Mesendoderm (in vitro differentiated cells): ENCODE data around the gene CCSER1.
"Not testable (repeated sequence)": the region's sequence is repeated elsewhere in the genome, so short reads cannot be mapped to it uniquely, and the experiment has no call there.

ENCODE experiments used
- DNase-seq: peaks from one replicate; pipeline ENCODE4 v3.0.0; 2013
- H2AK5ac ChIP-seq: 2 replicates; pipeline ENCODE4 v1.6.1; 2013; ENCODE audit warnings: low read length, inconsistent platforms
- H2BK120ac ChIP-seq: 2 replicates; pipeline ENCODE4 v1.6.1; 2013; ENCODE audit warnings: low read depth, mild to moderate bottlenecking, low read length, moderate library complexity, mixed read lengths
- H2BK15ac ChIP-seq: replicated peaks from 2 replicates; pipeline ENCODE4 v1.6.1; 2013; ENCODE audit warnings: low read depth, mild to moderate bottlenecking, moderate library complexity
- H2BK5ac ChIP-seq: 2 replicates; pipeline ENCODE4 v1.6.1; 2013; ENCODE audit warnings: low read length, inconsistent platforms
- H3K18ac ChIP-seq: 2 replicates; pipeline ENCODE4 v1.6.1; 2013; ENCODE audit warnings: mild to moderate bottlenecking, low read length, mixed read lengths
- H3K23ac ChIP-seq: one replicate; pipeline ENCODE4 v1.6.1; 2013; ENCODE audit warnings: low read length
- H3K27ac ChIP-seq: 2 replicates; pipeline ENCODE4 v1.5.1; 2013; ENCODE audit warnings: low read depth, mild to moderate bottlenecking, inconsistent platforms, low read length, moderate library complexity
- H3K27me3 ChIP-seq: 2 replicates; pipeline ENCODE4 v1.6.1; 2013; ENCODE audit warnings: low read length, control low read depth, mild to moderate bottlenecking, inconsistent platforms; ENCODE audit not compliant: insufficient read depth, poor library complexity
- H3K36me3 ChIP-seq: 2 replicates; pipeline ENCODE4 v1.6.1; 2013; ENCODE audit warnings: low read length, inconsistent platforms; ENCODE audit not compliant: control insufficient read depth, insufficient read depth
- H3K4ac ChIP-seq: one replicate; pipeline ENCODE4 v1.6.1; 2013; ENCODE audit warnings: low read depth, mild to moderate bottlenecking, low read length, moderate library complexity
- H3K4me1 ChIP-seq: 2 replicates; pipeline ENCODE4 v1.6.1; 2013; ENCODE audit warnings: low read depth, low read length, inconsistent platforms; ENCODE audit not compliant: control insufficient read depth
- H3K4me2 ChIP-seq: 2 replicates; pipeline ENCODE4 v1.6.1; 2013; ENCODE audit warnings: low read length
- H3K4me3 ChIP-seq: 2 replicates; pipeline ENCODE4 v1.5.1; 2013; ENCODE audit warnings: mild to moderate bottlenecking, low read length
- H3K56ac ChIP-seq: one replicate; pipeline ENCODE4 v1.6.1; 2013; ENCODE audit warnings: low read length
- H3K79me1 ChIP-seq: 2 replicates; pipeline ENCODE4 v1.6.1; 2013; ENCODE audit warnings: low read length, inconsistent platforms
- H3K79me2 ChIP-seq: 2 replicates; pipeline ENCODE4 v1.6.1; 2013; ENCODE audit warnings: mild to moderate bottlenecking, low read length; ENCODE audit not compliant: control insufficient read depth, insufficient read depth
- H3K9ac ChIP-seq: 2 replicates; pipeline ENCODE4 v1.6.1; 2013; ENCODE audit warnings: low read length, inconsistent platforms
- H4K5ac ChIP-seq: one replicate; pipeline ENCODE4 v1.6.1; 2013; ENCODE audit warnings: low read length
- H4K8ac ChIP-seq: one replicate; pipeline ENCODE4 v1.6.1; 2013; ENCODE audit warnings: low read depth, mild to moderate bottlenecking, control low read depth, low read length, moderate library complexity
- WGBS: extraction: QIAGEN DNeasy Blood & Tissue Kit; methylation state at CpG from one replicate; pipeline ENCODE4 v1.1.7; 2013; ENCODE audit warnings: low lambda C conversion rate, missing lambda C conversion rate; ENCODE audit not compliant: insufficient coverage; ENCODE audit errors: extremely low coverage; 5-methylcytosine and 5-hydroxymethylcytosine counted together

The CCSER1 gene

DNA sequence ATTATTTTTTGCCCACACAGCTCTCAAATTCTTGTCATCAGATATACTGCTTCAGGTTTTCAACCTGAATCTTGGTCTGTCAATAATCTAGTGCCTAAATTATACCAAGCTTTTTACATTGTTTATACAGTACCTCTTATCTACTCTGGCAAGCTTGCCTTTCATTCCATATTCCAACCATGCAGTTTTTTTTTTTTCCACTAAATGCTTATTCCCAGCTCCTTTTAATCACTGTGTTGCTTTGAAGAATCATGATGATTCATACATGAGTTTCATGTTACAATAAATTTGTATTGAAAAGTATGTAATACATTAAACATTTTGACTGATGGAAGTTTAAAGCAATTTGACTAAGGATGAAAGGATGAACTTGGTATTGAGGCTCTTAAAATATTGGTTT, 949.0 kb downstream of the CCSER1 start:
- no peak overlapping the region for H3K4me3 ChIP-seq
- H4K8ac ChIP-seq = no peak overlapping the region
- H2BK120ac ChIP-seq = no peak overlapping the region
- DNase-seq = no peak
- no peak overlapping the region for H3K18ac ChIP-seq
- H3K4ac ChIP-seq = no peak overlapping the region
- H3K9ac ChIP-seq = no peak overlapping the region
- H2AK5ac ChIP-seq = no peak overlapping the region
- H4K5ac ChIP-seq = no peak overlapping the region
- H3K79me1 ChIP-seq = no peaks in the 10 kb centered on the region
- no peaks in the 10 kb centered on the region for H3K36me3 ChIP-seq
- no peaks in the 10 kb centered on the region for H3K79me2 ChIP-seq
- H3K4me1 ChIP-seq = no peaks in the 10 kb centered on the region
- H3K4me2 ChIP-seq = no peak overlapping the region
- no peaks in the 10 kb centered on the region for H3K27me3 ChIP-seq
- H2BK15ac ChIP-seq = no peak overlapping the region
- no peak overlapping the region for H3K56ac ChIP-seq
- H2BK5ac ChIP-seq = no peak overlapping the region
- no peak overlapping the region for H3K23ac ChIP-seq
- no peak overlapping the region for H3K27ac ChIP-seq

DNA sequence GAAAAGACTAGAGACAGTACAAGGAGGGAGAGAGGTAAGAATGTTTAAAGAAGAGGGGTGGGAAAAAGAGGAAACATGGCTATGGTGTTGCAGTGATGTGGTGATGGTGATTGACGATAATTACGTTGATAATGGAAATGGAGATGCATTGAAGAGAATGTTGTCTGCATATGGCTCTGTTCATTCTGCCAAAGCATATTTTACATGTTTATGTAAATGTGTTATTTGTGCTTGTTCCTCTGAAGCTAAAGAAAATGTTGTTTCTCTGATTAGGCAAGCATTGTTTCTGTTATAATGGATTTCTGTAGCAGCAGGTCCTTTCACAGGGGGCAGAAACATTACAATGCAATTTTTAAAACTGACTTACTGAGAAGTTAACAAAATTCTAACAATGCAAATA, 958.8 kb downstream of the CCSER1 start:
- no peak overlapping the region for H2AK5ac ChIP-seq
- no peak overlapping the region for H3K4me2 ChIP-seq
- H3K23ac ChIP-seq = no peak overlapping the region
- H3K4me1 ChIP-seq = no peaks in the 10 kb centered on the region
- H2BK5ac ChIP-seq = no peak overlapping the region
- no peak overlapping the region for H3K27ac ChIP-seq
- H2BK120ac ChIP-seq = no peak overlapping the region
- H3K79me1 ChIP-seq = no peaks in the 10 kb centered on the region
- no peak overlapping the region for H3K4me3 ChIP-seq
- no peak overlapping the region for H3K18ac ChIP-seq
- no peak overlapping the region for H3K4ac ChIP-seq
- no peaks in the 10 kb centered on the region for H3K36me3 ChIP-seq
- DNase-seq = no peak
- no peak overlapping the region for H4K8ac ChIP-seq
- H3K56ac ChIP-seq = no peak overlapping the region
- no peak overlapping the region for H4K5ac ChIP-seq
- no peak overlapping the region for H3K9ac ChIP-seq
- WGBS = 100% methylated on average over 2 of the region's 2 CpGs
- no peaks in the 10 kb centered on the region for H3K79me2 ChIP-seq
- no peaks in the 10 kb centered on the region for H3K27me3 ChIP-seq
- H2BK15ac ChIP-seq = no peak overlapping the region

DNA sequence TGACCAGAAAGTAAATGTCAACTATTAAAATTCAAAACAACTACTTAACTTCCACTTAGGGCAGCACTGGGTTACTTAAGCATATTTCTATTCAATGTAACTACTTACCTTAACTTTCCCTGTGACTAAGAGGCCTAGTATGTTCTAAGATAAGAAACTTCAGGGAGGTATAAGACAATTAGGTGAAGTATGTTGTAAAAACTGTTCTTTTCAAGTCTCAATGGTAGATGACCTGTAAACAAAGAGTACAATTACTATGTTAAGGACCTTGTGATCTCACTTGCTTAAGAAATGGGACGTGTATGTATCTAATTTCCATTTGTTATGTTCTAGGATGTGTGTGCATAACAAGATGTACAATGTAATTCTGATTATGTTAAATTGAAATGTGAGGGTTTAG, 960.5 kb downstream of the CCSER1 start:
- no peak overlapping the region for H3K18ac ChIP-seq
- no CpG with 5 or more reads among the region's 1 CpG for WGBS
- H3K79me2 ChIP-seq = no peaks in the 10 kb centered on the region
- no peak overlapping the region for H3K4me2 ChIP-seq
- no peak overlapping the region for H3K4me3 ChIP-seq
- no peak overlapping the region for H2BK5ac ChIP-seq
- no peaks in the 10 kb centered on the region for H3K4me1 ChIP-seq
- H3K9ac ChIP-seq = no peak overlapping the region
- H3K4ac ChIP-seq = no peak overlapping the region
- peak; percentile 74 for DNase-seq
- no peaks in the 10 kb centered on the region for H3K36me3 ChIP-seq
- no peak overlapping the region for H2AK5ac ChIP-seq
- H4K8ac ChIP-seq = no peak overlapping the region
- H3K56ac ChIP-seq = no peak overlapping the region
- H3K27me3 ChIP-seq = no peaks in the 10 kb centered on the region
- no peak overlapping the region for H2BK15ac ChIP-seq
- no peak overlapping the region for H4K5ac ChIP-seq
- H3K23ac ChIP-seq = no peak overlapping the region
- no peaks in the 10 kb centered on the region for H3K79me1 ChIP-seq
- no peak overlapping the region for H3K27ac ChIP-seq
- H2BK120ac ChIP-seq = no peak overlapping the region

DNA sequence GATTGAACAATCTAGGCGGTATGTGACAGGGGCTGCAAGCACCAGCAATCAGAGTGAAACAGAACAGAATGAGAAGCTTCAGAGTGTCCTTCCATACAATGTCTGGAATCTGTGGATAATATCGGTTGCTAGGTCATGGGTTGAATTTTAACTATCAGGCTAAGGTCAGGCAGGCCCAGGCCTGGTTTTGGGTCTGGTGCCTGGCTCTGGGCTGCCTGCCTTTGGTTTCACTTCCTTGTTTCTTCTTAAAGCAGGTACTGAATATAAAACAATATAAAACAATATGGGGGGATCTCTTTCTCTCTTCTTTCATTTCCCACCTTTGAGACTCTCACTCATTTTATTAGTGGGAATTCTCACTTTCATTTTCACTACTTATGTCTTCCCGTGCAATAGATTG, 962.0 kb downstream of the CCSER1 start:
- H3K79me2 ChIP-seq = no peaks in the 10 kb centered on the region
- no peak overlapping the region for H3K9ac ChIP-seq
- H3K18ac ChIP-seq = no peak overlapping the region
- H4K5ac ChIP-seq = no peak overlapping the region
- no peak overlapping the region for H2BK120ac ChIP-seq
- no peak overlapping the region for H3K56ac ChIP-seq
- H4K8ac ChIP-seq = no peak overlapping the region
- no peaks in the 10 kb centered on the region for H3K4me1 ChIP-seq
- no peak for DNase-seq
- no peaks in the 10 kb centered on the region for H3K36me3 ChIP-seq
- no peak overlapping the region for H3K27ac ChIP-seq
- no CpG with 5 or more reads among the region's 3 CpGs for WGBS
- no peak overlapping the region for H3K4me2 ChIP-seq
- no peak overlapping the region for H3K4ac ChIP-seq
- H3K79me1 ChIP-seq = no peaks in the 10 kb centered on the region
- H2BK15ac ChIP-seq = no peak overlapping the region
- no peak overlapping the region for H3K4me3 ChIP-seq
- no peak overlapping the region for H2AK5ac ChIP-seq
- no peak overlapping the region for H3K23ac ChIP-seq
- no peaks in the 10 kb centered on the region for H3K27me3 ChIP-seq
- H2BK5ac ChIP-seq = no peak overlapping the region

DNA sequence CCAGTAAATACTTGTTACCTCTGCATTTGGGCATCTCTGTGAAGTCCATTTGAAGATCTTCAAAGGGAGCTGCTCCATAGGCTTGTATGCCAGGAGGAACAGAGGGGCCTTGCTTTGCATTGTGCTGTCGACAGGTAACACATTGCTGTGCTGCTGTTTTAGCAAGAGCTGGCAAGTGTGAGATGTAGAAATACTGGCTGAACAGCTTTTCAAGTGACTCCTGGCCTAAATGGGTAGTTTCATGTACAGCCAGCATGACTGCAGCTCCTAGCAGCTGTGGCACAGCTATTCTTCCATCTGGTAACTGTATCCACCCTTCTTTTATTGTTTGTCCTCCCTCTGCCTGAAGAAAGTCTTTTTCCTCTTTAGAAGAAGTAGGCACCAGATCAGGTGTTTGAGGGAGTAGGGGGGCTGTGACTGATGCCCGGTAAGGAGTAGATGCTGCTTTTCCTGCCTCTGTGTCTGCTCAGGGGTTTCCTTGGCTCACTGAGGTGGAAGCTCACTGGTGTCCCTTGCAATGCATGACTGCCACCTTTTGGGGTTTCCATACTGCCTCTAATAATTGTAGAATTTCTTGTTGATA, 965.3 kb downstream of the CCSER1 start:
- no CpG with 5 or more reads among the region's 2 CpGs for WGBS
- Histone ChIP-seq H2BK120ac (no peak overlapping the region), H3K4ac (no peak overlapping the region), H3K79me1 (no peaks in the 10 kb centered on the region), H3K27ac (no peak overlapping the region), H3K4me3 (no peak overlapping the region), H4K5ac (no peak overlapping the region), H3K18ac (no peak overlapping the region), H3K4me1 (no peaks in the 10 kb centered on the region), H3K9ac (no peak overlapping the region), H2BK15ac (no peak overlapping the region), H3K36me3 (no peaks in the 10 kb centered on the region), H3K4me2 (no peak overlapping the region), H2AK5ac (no peak overlapping the region), H3K56ac (no peak overlapping the region), H3K79me2 (no peaks in the 10 kb centered on the region), H2BK5ac (no peak overlapping the region), H4K8ac (no peak overlapping the region), H3K27me3 (no peaks in the 10 kb centered on the region), H3K23ac (no peak overlapping the region)
- no peak for DNase-seq

DNA sequence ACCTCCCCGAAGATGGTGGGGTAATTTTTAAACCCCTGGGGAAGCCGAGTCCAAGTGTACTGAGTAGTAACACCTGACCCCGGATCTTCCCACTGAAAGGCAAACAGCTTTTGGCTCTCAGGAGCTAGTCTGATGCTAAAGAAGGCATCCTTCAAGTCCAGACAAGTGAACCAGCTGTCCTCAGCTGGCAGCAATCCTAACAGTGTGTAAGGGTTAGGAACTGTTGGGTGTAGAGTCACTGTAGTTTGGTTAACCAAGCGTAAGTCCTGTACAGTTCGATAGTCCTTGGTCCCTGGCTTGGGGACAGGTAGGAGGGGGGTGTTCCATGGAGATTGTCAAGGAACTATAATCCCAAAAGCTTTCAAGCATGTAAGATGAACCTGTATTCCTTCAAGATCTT, 967.0 kb downstream of the CCSER1 start:
- H2BK15ac ChIP-seq, H3K23ac ChIP-seq, H3K56ac ChIP-seq, H4K5ac ChIP-seq, H3K79me2 ChIP-seq, H3K27me3 ChIP-seq, H3K36me3 ChIP-seq, DNase-seq, H2BK120ac ChIP-seq, H3K4me1 ChIP-seq, H2BK5ac ChIP-seq, H3K4ac ChIP-seq, H2AK5ac ChIP-seq, H3K79me1 ChIP-seq, H4K8ac ChIP-seq, H3K4me3 ChIP-seq, H3K18ac ChIP-seq, H3K27ac ChIP-seq, H3K4me2 ChIP-seq, H3K9ac ChIP-seq: not testable (repeated sequence)
- no CpG with 5 or more reads among the region's 5 CpGs for WGBS
